B cell (primary cell): ENCODE results near the gene TAS1R2. TPM values are rescaled to one million over a fixed set of nuclear protein-coding genes. Genes with fewer than 3 reads are reported as not detected.

Source experiments
- ATAC-seq: fragments of 200-7000 bp; cut with Tn5 transposase; one replicate; pipeline ENCODE4 v1.10.0; 2021; ENCODE audit warnings: low read depth, mild to moderate bottlenecking, moderate number of reproducible peaks, moderate library complexity
- CTCF ChIA-PET: fragments of 350-600 bp; sonication (Branson Sonifier 250); formaldehyde crosslinking; loops from one replicate; lab custom pipeline; 2021; ENCODE audit warnings: antibody characterized with exemption, inconsistent platforms; lab: Charles Lee
- POLR2A ChIA-PET: fragments of 350-600 bp; sonication (Branson Sonifier 250); formaldehyde crosslinking; loops from one replicate; lab custom pipeline; 2021; ENCODE audit warnings: antibody characterized with exemption; lab: Charles Lee
- DNase-seq: peaks from one replicate; pipeline ENCODE4 v3.0.0; 2013
- H2AFZ ChIP-seq: 2 replicates; pipeline ENCODE4 v1.6.1; 2012; ENCODE audit warnings: mild to moderate bottlenecking, low read depth, low read length; ENCODE audit not compliant: insufficient read depth, poor library complexity, severe bottlenecking
- H3K27ac ChIP-seq, 2 donors: 1 replicate in 1 of 2; 2 replicates in 1 of 2; pipeline ENCODE4 v1.5.1; 2012 to 2013; ENCODE audit warnings: low read length in 2 of 2, mild to moderate bottlenecking in 2 of 2, moderate library complexity in 1 of 2
- H3K27me3 ChIP-seq, 4 experiments: fragments of 200-600 bp in 1 of 4; sonication (generic) in 1 of 4; replicated peaks in 1 of 4; 1 replicate in 2 of 4; 2 replicates in 2 of 4; pipeline versions ENCODE4 v1.6.1 to v1.7.0; 2013 to 2016; ENCODE audit warnings: low read length in 3 of 4, mild to moderate bottlenecking in 2 of 4, mixed read lengths in 1 of 4, moderate library complexity in 1 of 4; ENCODE audit not compliant: insufficient read depth in 4 of 4, control insufficient read depth in 3 of 4; ENCODE audit errors: control extremely low read depth in 1 of 4
- H3K36me3 ChIP-seq, 2 experiments: replicated peaks in 1 of 2; 1 replicate in 1 of 2; 2 replicates in 1 of 2; pipeline versions ENCODE4 v1.6.1 to v1.7.1; 2013; ENCODE audit warnings: low read length in 1 of 2; ENCODE audit not compliant: insufficient read depth in 2 of 2, control insufficient read depth in 1 of 2; ENCODE audit errors: control extremely low read depth in 1 of 2, extremely low read depth in 1 of 2
- H3K4me1 ChIP-seq, 2 donors: fragments of 200-600 bp in 1 of 2; sonication (generic) in 1 of 2; 1 replicate in 1 of 2; 2 replicates in 1 of 2; pipeline versions ENCODE4 v1.5.1 to v1.6.1; 2013 to 2017; ENCODE audit warnings: low read length in 2 of 2; ENCODE audit not compliant: control insufficient read depth in 2 of 2, insufficient read depth in 2 of 2
- H3K4me2 ChIP-seq: replicated peaks from 2 replicates; pipeline ENCODE3; 2012; ENCODE audit warnings: mild to moderate bottlenecking, low read depth, low read length; ENCODE audit not compliant: poor library complexity, severe bottlenecking
- H3K4me3 ChIP-seq, 5 experiments: fragments of 200-600 bp in 1 of 5; sonication (generic) in 1 of 5; 1 replicate in 3 of 5; 2 replicates in 2 of 5; pipeline versions ENCODE4 v1.5.1 to v1.7.0; 2011 to 2016; ENCODE audit warnings: low read length in 4 of 5, mild to moderate bottlenecking in 4 of 5, low read depth in 2 of 5, control low read depth in 1 of 5, moderate library complexity in 1 of 5; ENCODE audit not compliant: insufficient read depth in 1 of 5; ENCODE audit errors: control extremely low read depth in 1 of 5, extremely low read depth in 1 of 5
- H3K79me2 ChIP-seq: fragments of 200-600 bp; sonication (generic); one replicate; pipeline ENCODE4 v1.6.0; 2016; ENCODE audit warnings: low read length; ENCODE audit not compliant: control insufficient read depth, insufficient read depth
- H3K9ac ChIP-seq: fragments of 200-600 bp; sonication (generic); 2 replicates; pipeline ENCODE4 v1.6.1; 2017; ENCODE audit warnings: mild to moderate bottlenecking, low read length, moderate library complexity
- H3K9me3 ChIP-seq, 3 donors: one replicate each; pipeline versions ENCODE4 v1.6.1 to v1.7.1; 2013; ENCODE audit warnings: low read length in 2 of 3; ENCODE audit not compliant: control insufficient read depth in 2 of 3, insufficient read depth in 1 of 3; ENCODE audit errors: control extremely low read depth in 1 of 3
- H4K20me1 ChIP-seq: 2 replicates; pipeline ENCODE4 v1.6.0; 2012; ENCODE audit warnings: mild to moderate bottlenecking, low read length; ENCODE audit not compliant: insufficient read depth, control insufficient read depth, poor library complexity, severe bottlenecking
- H3K27ac Mint-ChIP-seq: one replicate; pipeline ENCODE4 v1.8.0; 2021; ENCODE audit warnings: mixed read lengths
- H3K27me3 Mint-ChIP-seq: one replicate; pipeline ENCODE4 v1.8.0; 2021; ENCODE audit warnings: mixed read lengths
- H3K4me1 Mint-ChIP-seq: one replicate; pipeline ENCODE4 v1.8.0; 2021; ENCODE audit warnings: mixed read lengths
- H3K4me3 Mint-ChIP-seq: one replicate; pipeline ENCODE4 v1.8.0; 2021; ENCODE audit warnings: mixed read lengths
- H3K9me3 Mint-ChIP-seq: one replicate; pipeline ENCODE4 v1.8.0; 2022; ENCODE audit warnings: mixed read lengths; ENCODE audit not compliant: insufficient read depth
- CTCF ChIP-seq: fragments of 200-600 bp; IDR thresholded peaks from one replicate; pipeline ENCODE4 v1.8.0; 2022; ENCODE audit warnings: antibody characterized with exemption, mild to moderate bottlenecking
- EZH2 ChIP-seq: IDR thresholded peaks from 2 replicates; pipeline ENCODE4 v1.6.1; 2012; ENCODE audit warnings: borderline replicate concordance, low read depth, mild to moderate bottlenecking, moderate library complexity, low read length; ENCODE audit not compliant: insufficient read depth, poor library complexity, severe bottlenecking
- WGBS: methylation state at CpG from one replicate; pipeline ENCODE4 v1.1.5; 2013; ENCODE audit warnings: missing lambda C conversion rate; ENCODE audit not compliant: insufficient coverage; 5-methylcytosine and 5-hydroxymethylcytosine counted together
- intact Hi-C: fragments of 100-400 bp; cut with micrococcal nuclease; formaldehyde crosslinking; loops from one replicate; pipeline ENCODE4 v1.10.0; 2022
- polyA plus RNA-seq: library from polyadenylated mRNA; depleted of rRNA; stranded (reverse); fragments of >200 nt; gene quantifications from 2 replicates; pipeline ENCODE4 v1.2.3, GENCODE V29; 2012
- total RNA-seq, 2 donors: library from RNA; stranded (reverse); fragments of 120-200 nt in 1 of 2; gene quantifications; 1 replicate in 1 of 2; 2 replicates in 1 of 2; pipeline versions ENCODE4 v1.2.3 to v1.2.4, GENCODE V29; 2013 to 2022

Gene TAS1R2
- total and polyA plus RNA-seq, 2 donors (not counting 1 experiment from before 2014, with no cell fraction given), result not detected

DNA sequence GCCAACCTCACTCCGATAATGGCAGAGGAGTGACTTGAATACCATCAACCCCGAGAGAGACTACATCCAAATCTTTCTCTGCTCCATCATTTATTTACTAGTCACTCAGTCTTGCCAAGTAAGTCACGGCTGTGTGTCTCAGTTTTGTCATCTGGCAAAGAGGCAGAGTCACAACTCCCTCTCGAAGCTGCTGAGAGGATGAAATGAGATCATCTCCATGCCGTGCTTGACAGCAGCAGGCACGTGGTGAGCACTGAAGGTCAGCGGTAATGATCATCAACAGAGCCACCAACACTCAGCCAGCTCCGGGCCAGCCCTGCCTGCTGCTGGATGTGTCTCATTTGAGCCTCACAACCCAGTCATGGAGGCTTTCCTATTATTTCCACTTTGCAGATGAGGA lies 23.0 kb upstream of the TAS1R2 start:
- DNase-seq (no peak), ATAC-seq (no peak)
- WGBS, result 93% methylated on average over 8 of the region's 8 CpGs
- Mint-ChIP-seq H3K4me3 (no peak overlapping the region), H3K9me3 (no peaks in the 10 kb centered on the region), H3K27me3 (no peaks in the 10 kb centered on the region), H3K4me1 (no peaks in the 10 kb centered on the region), H3K27ac (no peak overlapping the region)
- ChIA-PET POLR2A (no interaction called here), CTCF (interaction anchor here (3.9 to 6.1 kb wide), 2 partner anchors 26 to 92 kb away, joined by 44 to 91 read pairs; no protein-coding TSS in a partner anchor)
- Histone ChIP-seq H3K79me2 (no peaks in the 10 kb centered on the region), H3K4me1 (no peaks in the 10 kb centered on the region), H3K36me3 (no peaks in the 10 kb centered on the region), H3K4me2 (no peak overlapping the region), H2AFZ (no peak overlapping the region), H3K9ac (no peak overlapping the region), H3K4me3 (no peak overlapping the region), H4K20me1 (no peaks in the 10 kb centered on the region), H3K27me3 (no peaks in the 10 kb centered on the region), H3K27ac (no peak overlapping the region), H3K9me3 (no peaks in the 10 kb centered on the region)
- TF ChIP-seq CTCF, result no peak
- TF ChIP-seq EZH2, result no peak
- intact Hi-C loops, result no loop called here

DNA sequence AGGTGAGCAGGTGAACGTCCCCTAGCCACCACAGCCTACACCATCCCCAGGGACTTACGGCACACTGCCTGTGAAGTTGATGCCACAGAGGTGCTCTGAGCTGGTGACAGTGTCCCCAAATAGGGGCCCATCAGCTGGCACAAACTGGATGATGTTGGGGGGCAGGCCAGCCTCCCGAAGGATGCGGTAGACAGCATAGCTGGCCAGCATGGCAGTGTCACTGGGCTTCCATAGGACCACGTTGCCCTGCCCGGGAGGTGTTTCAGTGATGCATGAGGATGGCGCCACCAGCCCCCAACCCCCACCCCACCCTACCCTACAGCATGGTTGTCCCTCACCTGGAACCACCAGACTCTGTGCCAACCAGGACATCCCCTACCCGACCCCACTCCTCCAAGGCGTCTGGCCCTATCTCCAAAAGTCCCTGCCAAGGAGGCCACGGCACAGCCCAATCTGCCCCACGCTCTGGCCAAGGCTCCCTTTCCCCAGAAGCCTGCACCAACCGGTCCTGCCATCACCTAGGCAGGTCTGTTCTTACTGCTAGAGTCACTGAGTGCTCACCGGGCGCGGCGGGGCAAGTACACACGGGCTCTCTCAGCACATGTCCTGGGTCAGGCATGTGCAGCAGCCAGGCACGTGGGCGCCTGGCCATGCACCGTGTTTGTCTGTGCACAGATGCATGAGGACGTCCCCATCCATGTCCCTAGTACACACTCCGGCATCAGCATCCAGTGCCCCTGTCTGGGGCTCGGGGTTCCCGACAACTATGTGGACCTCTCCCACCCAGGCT lies 22.4 kb upstream of the TAS1R2 start:
- Mint-ChIP-seq H3K4me1 (no peaks in the 10 kb centered on the region), H3K9me3 (no peaks in the 10 kb centered on the region), H3K27ac (no peak overlapping the region), H3K4me3 (no peak overlapping the region), H3K27me3 (no peaks in the 10 kb centered on the region)
- Histone ChIP-seq H3K4me3 (no peak overlapping the region), H3K36me3 (no peaks in the 10 kb centered on the region), H3K79me2 (no peaks in the 10 kb centered on the region), H3K27me3 (no peaks in the 10 kb centered on the region), H3K9ac (no peak overlapping the region), H3K4me2 (no peak overlapping the region), H3K27ac (no peak overlapping the region), H2AFZ (no peak overlapping the region), H3K4me1 (no peaks in the 10 kb centered on the region), H3K9me3 (no peaks in the 10 kb centered on the region), H4K20me1 (no peaks in the 10 kb centered on the region)
- intact Hi-C loops, result no loop called here
- no peak for DNase-seq
- ATAC-seq, result no peak
- ChIA-PET CTCF (interaction anchor here (3.9 to 6.1 kb wide), 2 partner anchors 27 to 93 kb away, joined by 44 to 91 read pairs; no protein-coding TSS in a partner anchor), POLR2A (no interaction called here)
- 96% methylated on average over 23 of the region's 24 CpGs for WGBS
- no peak for TF ChIP-seq EZH2
- TF ChIP-seq CTCF, result no peak
